HT1080 (cell line): Measurements from ENCODE around the gene SLC7A10. TPM values are rescaled to one million over a fixed set of nuclear protein-coding genes. Genes with fewer than 3 reads are reported as not detected.

ENCODE experiments used
- DNase-seq: peaks from one replicate; pipeline ENCODE4 v3.0.0-alpha.2; 2015; ENCODE audit warnings: low read depth
- total RNA-seq: library from RNA; depleted of rRNA; stranded (reverse); fragments of >200 nt; shearing (Covaris generic); gene quantifications from 2 replicates; pipeline ENCODE4 v1.2.3, GENCODE V29; 2014; rRNA removed

SLC7A10 gene
- total RNA-seq, 1 experiment from 2014 or later = not detected

GRCh38 chr19:33186431-33187182 lies 39.0 kb downstream of the SLC7A10 start:
- DNase-seq = no peak

GRCh38 chr19:33177417-33177979 lies 48.2 kb downstream of the SLC7A10 start:
- DNase-seq = no peak

GRCh38 chr19:33176670-33177416 lies 48.8 kb downstream of the SLC7A10 start:
- peak; percentile 99 for DNase-seq

GRCh38 chr19:33175886-33176669 lies 49.6 kb downstream of the SLC7A10 start:
- DNase-seq = peak; percentile 36

- DNase-seq = no peak
These were observed 50.4 kb downstream of the SLC7A10 start for GRCh38 chr19:33175156-33175782.

GRCh38 chr19:33174186-33174585 lies 51.5 kb downstream of the SLC7A10 start:
- no peak for DNase-seq

- DNase-seq = peak; percentile 70
These were observed 53.7 kb downstream of the SLC7A10 start for GRCh38 chr19:33171916-33172359.

GRCh38 chr19:33171222-33171795 lies 54.3 kb downstream of the SLC7A10 start:
- DNase-seq = no peak

GRCh38 chr19:33168528-33168927 lies 57.1 kb downstream of the SLC7A10 start:
- DNase-seq = no peak

GRCh38 chr19:33167438-33167837 lies 58.2 kb downstream of the SLC7A10 start:
- no peak for DNase-seq

GRCh38 chr19:33166037-33166436 lies 59.6 kb downstream of the SLC7A10 start:
- DNase-seq = peak; percentile 59

- no peak for DNase-seq
These were observed 62.2 kb downstream of the SLC7A10 start for GRCh38 chr19:33163481-33163880.

- no peak for DNase-seq
These were observed 64.4 kb downstream of the SLC7A10 start for GRCh38 chr19:33161201-33161600.

- no peak for DNase-seq
These were observed 65.8 kb downstream of the SLC7A10 start for GRCh38 chr19:33159893-33160292.

GRCh38 chr19:33159149-33159548 lies 66.5 kb downstream of the SLC7A10 start:
- no peak for DNase-seq

Other genes with a start within 250 kb of the SLC7A10 start
- gene RHPN2, start 161.0 kb downstream of the SLC7A10 start, total RNA-seq = 13.0 and 17.0 TPM in 2 replicates
- gene GPATCH1, start 144.7 kb downstream of the SLC7A10 start, total RNA-seq = 5.2 and 5.6 TPM in 2 replicates
- not detected in 2 replicates for gene WDR88, start 93.7 kb downstream of the SLC7A10 start, total RNA-seq
- 20.1 and 25.4 TPM in 2 replicates for gene LRP3, start 31.5 kb downstream of the SLC7A10 start, total RNA-seq
- 1.7 and 1.9 TPM in 2 replicates for gene CEBPA, start 76.7 kb upstream of the SLC7A10 start, total RNA-seq
- 17.6 and 19.3 TPM in 2 replicates for gene CEBPG, start 147.9 kb upstream of the SLC7A10 start, total RNA-seq